DND-41 (cell line): Measurements from ENCODE around the gene CTCF.

ENCODE experiments used
- ATAC-seq: fragments of 200-7000 bp; cut with Tn5 transposase; 3 replicates; pipeline ENCODE4 v1.9.1; 2021; ENCODE audit warnings: low read depth; ENCODE audit not compliant: insufficient read depth
- DNase-seq: peaks from one replicate; pipeline ENCODE4 v3.0.0-alpha.2; 2020
- H2AFZ ChIP-seq: 2 replicates; pipeline ENCODE4 v1.6.0; 2012; ENCODE audit warnings: low read depth, low read length
- H3K27ac ChIP-seq: 2 replicates; pipeline ENCODE4 v1.5.1; 2012; ENCODE audit warnings: low read length, inconsistent platforms
- H3K27me3 ChIP-seq: fragments of 200-600 bp; sonication (generic); 2 replicates; pipeline ENCODE4 v1.6.0; 2012; ENCODE audit warnings: low read length, mild to moderate bottlenecking, inconsistent platforms; ENCODE audit not compliant: insufficient read depth, poor library complexity
- H3K36me3 ChIP-seq: 2 replicates; pipeline ENCODE4 v1.5.1; 2012; ENCODE audit warnings: low read length, inconsistent platforms; ENCODE audit not compliant: insufficient read depth
- H3K4me1 ChIP-seq: 2 replicates; pipeline ENCODE4 v1.5.1; 2012; ENCODE audit warnings: mild to moderate bottlenecking, low read length; ENCODE audit not compliant: insufficient read depth
- H3K4me2 ChIP-seq: 2 replicates; pipeline ENCODE4 v1.6.0; 2012; ENCODE audit warnings: mild to moderate bottlenecking, moderate library complexity, low read length, inconsistent platforms; ENCODE audit not compliant: insufficient read depth
- H3K4me3 ChIP-seq, 2 experiments: fragments of 200-600 bp in 1 of 2; shearing (Covaris generic) in 1 of 2; 2 replicates each; pipeline ENCODE4 v1.5.1; 2012 to 2016; ENCODE audit warnings: inconsistent platforms in 2 of 2, low read length in 2 of 2, mild to moderate bottlenecking in 2 of 2, low read depth in 1 of 2, moderate library complexity in 1 of 2
- H3K79me2 ChIP-seq: 2 replicates; pipeline ENCODE4 v1.6.0; 2012; ENCODE audit warnings: low read length, inconsistent platforms; ENCODE audit not compliant: insufficient read depth
- H3K9ac ChIP-seq: 2 replicates; pipeline ENCODE4 v1.6.0; 2012; ENCODE audit warnings: low read depth, mild to moderate bottlenecking, inconsistent platforms, low read length, moderate library complexity
- H3K9me3 ChIP-seq: 2 replicates; pipeline ENCODE4 v1.5.1; 2012; ENCODE audit warnings: low read length, moderate library complexity, mild to moderate bottlenecking, inconsistent platforms; ENCODE audit not compliant: insufficient read depth, severe bottlenecking
- H4K20me1 ChIP-seq: 2 replicates; pipeline ENCODE4 v1.6.0; 2012; ENCODE audit warnings: low read length; ENCODE audit not compliant: insufficient read depth
- EZH2 ChIP-seq: IDR thresholded peaks from 3 replicates; pipeline ENCODE4 v1.6.1; 2012; ENCODE audit warnings: borderline replicate concordance, low read depth, mild to moderate bottlenecking, moderate library complexity, low read length, inconsistent platforms; ENCODE audit not compliant: severe bottlenecking
- TF ChIP-seq, protein P1 (sequence below): IDR thresholded peaks from 2 replicates; pipeline ENCODE4 v1.5.1; 2012; ENCODE audit warnings: borderline replicate concordance, low read length, moderate library complexity, mild to moderate bottlenecking; ENCODE audit not compliant: poor library complexity, severe bottlenecking; ENCODE audit errors: extremely low read depth

CTCF gene

DNA sequence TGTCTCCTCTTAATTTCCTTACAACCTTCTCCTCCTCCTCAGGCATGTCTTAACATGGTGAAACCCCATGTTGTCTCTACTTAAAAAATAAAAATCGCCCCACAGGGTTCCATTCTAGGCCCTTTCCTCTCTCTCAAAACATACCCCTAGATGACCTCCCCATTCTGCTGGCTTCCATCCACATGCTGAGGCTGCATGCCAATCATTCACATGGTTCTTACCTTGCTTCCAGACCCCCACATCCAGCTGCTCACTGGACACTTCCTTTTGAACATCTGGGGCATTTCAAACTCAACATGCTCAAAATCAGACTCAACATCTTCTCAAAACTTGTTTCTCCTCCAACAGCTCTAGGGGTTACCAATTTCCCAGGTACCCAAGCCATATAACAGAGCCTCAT lies 12.4 kb upstream of the CTCF start:
- Histone ChIP-seq H3K9me3 (no peaks in the 10 kb centered on the region), H3K27me3 (no peaks in the 10 kb centered on the region), H4K20me1 (no peaks in the 10 kb centered on the region), H3K4me2 (no peak overlapping the region), H3K27ac (peak overlapping the region; percentile 99), H3K9ac (peak overlapping the region; percentile 65; the same call in 1 of the 2 replicates), H3K79me2 (peaks cover 40% of the 10 kb centered on the region; the same call in 1 of the 2 replicates), H2AFZ (no peak overlapping the region), H3K4me3 (no peak overlapping the region), H3K36me3 (peaks cover 17% of the 10 kb centered on the region), H3K4me1 (peaks cover 62% of the 10 kb centered on the region)
- DNase-seq (no peak), ATAC-seq (no peak)
- TF ChIP-seq, protein P1, sequence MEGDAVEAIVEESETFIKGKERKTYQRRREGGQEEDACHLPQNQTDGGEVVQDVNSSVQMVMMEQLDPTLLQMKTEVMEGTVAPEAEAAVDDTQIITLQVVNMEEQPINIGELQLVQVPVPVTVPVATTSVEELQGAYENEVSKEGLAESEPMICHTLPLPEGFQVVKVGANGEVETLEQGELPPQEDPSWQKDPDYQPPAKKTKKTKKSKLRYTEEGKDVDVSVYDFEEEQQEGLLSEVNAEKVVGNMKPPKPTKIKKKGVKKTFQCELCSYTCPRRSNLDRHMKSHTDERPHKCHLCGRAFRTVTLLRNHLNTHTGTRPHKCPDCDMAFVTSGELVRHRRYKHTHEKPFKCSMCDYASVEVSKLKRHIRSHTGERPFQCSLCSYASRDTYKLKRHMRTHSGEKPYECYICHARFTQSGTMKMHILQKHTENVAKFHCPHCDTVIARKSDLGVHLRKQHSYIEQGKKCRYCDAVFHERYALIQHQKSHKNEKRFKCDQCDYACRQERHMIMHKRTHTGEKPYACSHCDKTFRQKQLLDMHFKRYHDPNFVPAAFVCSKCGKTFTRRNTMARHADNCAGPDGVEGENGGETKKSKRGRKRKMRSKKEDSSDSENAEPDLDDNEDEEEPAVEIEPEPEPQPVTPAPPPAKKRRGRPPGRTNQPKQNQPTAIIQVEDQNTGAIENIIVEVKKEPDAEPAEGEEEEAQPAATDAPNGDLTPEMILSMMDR, result no peak
- no peak for TF ChIP-seq EZH2

DNA sequence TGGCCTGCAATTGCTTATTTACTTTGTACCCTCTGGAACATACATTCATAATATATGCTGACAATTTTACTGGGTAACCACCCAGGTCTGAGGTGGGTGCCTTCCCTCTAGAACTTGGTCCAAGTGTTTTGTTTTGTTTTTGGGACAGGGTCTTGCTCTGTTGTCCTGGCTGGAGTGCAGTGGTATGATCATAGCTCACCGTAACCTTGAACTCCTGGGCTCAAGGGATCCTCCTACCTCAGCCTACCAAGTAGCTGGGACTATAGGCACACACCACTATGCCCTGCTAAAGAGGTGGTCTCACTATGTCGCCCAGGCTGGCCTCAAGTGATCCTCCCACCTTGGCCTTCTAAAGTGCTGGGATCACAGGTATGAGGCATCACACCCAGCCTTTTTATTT lies 11.2 kb upstream of the CTCF start:
- Histone ChIP-seq H3K36me3 (peaks cover 7% of the 10 kb centered on the region; the same call in 1 of the 2 replicates), H3K4me1 (peaks cover 69% of the 10 kb centered on the region), H3K4me2 (no peak overlapping the region), H3K27ac (peak overlapping the region; percentile 55), H4K20me1 (no peaks in the 10 kb centered on the region), H3K4me3 (no peak overlapping the region), H3K79me2 (peaks cover 40% of the 10 kb centered on the region; the same call in 1 of the 2 replicates), H2AFZ (no peak overlapping the region), H3K9me3 (no peaks in the 10 kb centered on the region), H3K27me3 (no peaks in the 10 kb centered on the region), H3K9ac (no peak overlapping the region)
- DNase-seq (no peak), ATAC-seq (no peak)
- TF ChIP-seq, protein P1, result no peak
- TF ChIP-seq EZH2, result no peak

DNA sequence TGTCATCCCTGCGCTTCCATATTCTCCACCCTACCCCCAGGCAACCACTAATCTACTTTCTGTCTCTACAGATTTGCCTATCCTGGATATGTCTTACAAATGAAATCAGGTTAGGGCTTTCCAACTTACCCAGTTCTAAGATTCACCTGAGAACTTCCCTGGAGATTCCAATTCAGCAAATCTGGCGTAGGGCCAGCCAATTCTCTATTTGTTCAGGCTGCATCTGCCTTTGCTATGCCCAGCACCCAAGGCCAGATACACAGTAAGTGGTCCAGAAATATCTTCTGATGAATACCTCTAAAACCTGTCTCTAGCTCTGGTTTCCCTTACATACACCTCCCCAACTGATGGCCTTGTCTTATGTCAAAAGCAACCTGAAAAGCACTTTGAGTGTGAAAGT lies 10.4 kb upstream of the CTCF start:
- peaks cover 69% of the 10 kb centered on the region for H3K4me1 ChIP-seq
- H3K9me3 ChIP-seq, result no peaks in the 10 kb centered on the region
- H4K20me1 ChIP-seq, result no peaks in the 10 kb centered on the region
- no peaks in the 10 kb centered on the region for H3K36me3 ChIP-seq
- H2AFZ ChIP-seq, result no peak overlapping the region
- H3K27ac ChIP-seq, result peak overlapping the region; percentile 65
- no peak overlapping the region for H3K4me3 ChIP-seq
- no peak overlapping the region for H3K9ac ChIP-seq
- no peak overlapping the region for H3K4me2 ChIP-seq
- H3K79me2 ChIP-seq, result peaks cover 40% of the 10 kb centered on the region; the same call in 1 of the 2 replicates
- ATAC-seq, result no peak
- no peak for DNase-seq
- TF ChIP-seq, protein P1, result no peak
- TF ChIP-seq EZH2, result no peak
- H3K27me3 ChIP-seq, result no peaks in the 10 kb centered on the region
